ENCODE measurements around the gene GJA3. TPM values are rescaled to one million over a fixed set of nuclear protein-coding genes. Genes with fewer than 3 reads are reported as not detected.

The GJA3 gene
- total and polyA plus RNA-seq, 10 of the 15 experiments (the other 5 are each of a cell fraction or from before 2014, with no cell fraction given) = 0.03 to 0.11 (median 0.04) TPM; not detected in 5

DNA sequence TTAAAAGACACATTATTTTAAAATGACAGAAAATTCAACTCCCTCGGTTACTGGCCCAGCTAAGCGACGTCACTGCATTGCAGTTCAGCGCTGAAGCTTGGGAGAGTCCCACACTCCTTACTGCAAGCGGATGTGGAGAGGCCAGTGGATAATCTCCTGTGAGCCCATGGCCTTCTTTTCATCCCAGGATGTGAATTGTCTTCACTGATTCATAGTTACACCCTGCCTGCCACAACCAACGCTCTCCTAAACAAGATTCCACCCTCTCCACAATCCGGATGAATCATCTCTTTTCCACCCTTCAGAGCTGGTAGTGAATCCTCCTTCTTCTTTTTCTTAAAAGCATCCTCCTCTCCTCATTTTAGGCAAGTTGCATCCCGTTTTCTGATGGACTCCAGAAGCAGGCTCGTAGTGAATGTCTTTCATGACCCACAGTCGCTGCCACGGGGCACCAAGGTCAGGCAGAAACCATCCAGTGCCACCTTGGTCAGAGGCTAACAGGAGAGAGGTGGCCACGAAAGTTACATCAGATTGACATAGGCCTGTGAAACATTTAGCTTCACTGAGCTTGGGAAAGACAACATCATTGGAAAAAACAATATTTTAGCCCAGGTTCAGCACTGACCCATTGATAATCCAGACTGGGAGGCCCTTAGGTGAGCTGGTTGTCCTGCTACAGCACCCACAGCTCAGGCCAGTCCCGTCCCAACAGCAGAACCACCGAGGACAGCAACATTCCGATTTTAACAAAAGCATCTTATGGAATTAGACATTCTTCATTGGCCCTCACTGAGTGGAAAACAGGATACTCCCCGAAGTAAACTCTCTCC is 29.8 kb upstream of the GJA3 start (continued):
- TF ChIP-seq, protein P1, sequence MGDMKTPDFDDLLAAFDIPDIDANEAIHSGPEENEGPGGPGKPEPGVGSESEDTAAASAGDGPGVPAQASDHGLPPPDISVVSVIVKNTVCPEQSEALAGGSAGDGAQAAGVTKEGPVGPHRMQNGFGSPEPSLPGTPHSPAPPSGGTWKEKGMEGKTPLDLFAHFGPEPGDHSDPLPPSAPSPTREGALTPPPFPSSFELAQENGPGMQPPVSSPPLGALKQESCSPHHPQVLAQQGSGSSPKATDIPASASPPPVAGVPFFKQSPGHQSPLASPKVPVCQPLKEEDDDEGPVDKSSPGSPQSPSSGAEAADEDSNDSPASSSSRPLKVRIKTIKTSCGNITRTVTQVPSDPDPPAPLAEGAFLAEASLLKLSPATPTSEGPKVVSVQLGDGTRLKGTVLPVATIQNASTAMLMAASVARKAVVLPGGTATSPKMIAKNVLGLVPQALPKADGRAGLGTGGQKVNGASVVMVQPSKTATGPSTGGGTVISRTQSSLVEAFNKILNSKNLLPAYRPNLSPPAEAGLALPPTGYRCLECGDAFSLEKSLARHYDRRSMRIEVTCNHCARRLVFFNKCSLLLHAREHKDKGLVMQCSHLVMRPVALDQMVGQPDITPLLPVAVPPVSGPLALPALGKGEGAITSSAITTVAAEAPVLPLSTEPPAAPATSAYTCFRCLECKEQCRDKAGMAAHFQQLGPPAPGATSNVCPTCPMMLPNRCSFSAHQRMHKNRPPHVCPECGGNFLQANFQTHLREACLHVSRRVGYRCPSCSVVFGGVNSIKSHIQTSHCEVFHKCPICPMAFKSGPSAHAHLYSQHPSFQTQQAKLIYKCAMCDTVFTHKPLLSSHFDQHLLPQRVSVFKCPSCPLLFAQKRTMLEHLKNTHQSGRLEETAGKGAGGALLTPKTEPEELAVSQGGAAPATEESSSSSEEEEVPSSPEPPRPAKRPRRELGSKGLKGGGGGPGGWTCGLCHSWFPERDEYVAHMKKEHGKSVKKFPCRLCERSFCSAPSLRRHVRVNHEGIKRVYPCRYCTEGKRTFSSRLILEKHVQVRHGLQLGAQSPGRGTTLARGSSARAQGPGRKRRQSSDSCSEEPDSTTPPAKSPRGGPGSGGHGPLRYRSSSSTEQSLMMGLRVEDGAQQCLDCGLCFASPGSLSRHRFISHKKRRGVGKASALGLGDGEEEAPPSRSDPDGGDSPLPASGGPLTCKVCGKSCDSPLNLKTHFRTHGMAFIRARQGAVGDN (IDR thresholded peaks at IDR 0.05) = no peak
- TF ChIP-seq, protein P2, sequence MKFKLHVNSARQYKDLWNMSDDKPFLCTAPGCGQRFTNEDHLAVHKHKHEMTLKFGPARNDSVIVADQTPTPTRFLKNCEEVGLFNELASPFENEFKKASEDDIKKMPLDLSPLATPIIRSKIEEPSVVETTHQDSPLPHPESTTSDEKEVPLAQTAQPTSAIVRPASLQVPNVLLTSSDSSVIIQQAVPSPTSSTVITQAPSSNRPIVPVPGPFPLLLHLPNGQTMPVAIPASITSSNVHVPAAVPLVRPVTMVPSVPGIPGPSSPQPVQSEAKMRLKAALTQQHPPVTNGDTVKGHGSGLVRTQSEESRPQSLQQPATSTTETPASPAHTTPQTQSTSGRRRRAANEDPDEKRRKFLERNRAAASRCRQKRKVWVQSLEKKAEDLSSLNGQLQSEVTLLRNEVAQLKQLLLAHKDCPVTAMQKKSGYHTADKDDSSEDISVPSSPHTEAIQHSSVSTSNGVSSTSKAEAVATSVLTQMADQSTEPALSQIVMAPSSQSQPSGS (IDR thresholded peaks at IDR 0.05; ENCODE audit: low read length) = no peak
- TF ChIP-seq, protein P3, sequence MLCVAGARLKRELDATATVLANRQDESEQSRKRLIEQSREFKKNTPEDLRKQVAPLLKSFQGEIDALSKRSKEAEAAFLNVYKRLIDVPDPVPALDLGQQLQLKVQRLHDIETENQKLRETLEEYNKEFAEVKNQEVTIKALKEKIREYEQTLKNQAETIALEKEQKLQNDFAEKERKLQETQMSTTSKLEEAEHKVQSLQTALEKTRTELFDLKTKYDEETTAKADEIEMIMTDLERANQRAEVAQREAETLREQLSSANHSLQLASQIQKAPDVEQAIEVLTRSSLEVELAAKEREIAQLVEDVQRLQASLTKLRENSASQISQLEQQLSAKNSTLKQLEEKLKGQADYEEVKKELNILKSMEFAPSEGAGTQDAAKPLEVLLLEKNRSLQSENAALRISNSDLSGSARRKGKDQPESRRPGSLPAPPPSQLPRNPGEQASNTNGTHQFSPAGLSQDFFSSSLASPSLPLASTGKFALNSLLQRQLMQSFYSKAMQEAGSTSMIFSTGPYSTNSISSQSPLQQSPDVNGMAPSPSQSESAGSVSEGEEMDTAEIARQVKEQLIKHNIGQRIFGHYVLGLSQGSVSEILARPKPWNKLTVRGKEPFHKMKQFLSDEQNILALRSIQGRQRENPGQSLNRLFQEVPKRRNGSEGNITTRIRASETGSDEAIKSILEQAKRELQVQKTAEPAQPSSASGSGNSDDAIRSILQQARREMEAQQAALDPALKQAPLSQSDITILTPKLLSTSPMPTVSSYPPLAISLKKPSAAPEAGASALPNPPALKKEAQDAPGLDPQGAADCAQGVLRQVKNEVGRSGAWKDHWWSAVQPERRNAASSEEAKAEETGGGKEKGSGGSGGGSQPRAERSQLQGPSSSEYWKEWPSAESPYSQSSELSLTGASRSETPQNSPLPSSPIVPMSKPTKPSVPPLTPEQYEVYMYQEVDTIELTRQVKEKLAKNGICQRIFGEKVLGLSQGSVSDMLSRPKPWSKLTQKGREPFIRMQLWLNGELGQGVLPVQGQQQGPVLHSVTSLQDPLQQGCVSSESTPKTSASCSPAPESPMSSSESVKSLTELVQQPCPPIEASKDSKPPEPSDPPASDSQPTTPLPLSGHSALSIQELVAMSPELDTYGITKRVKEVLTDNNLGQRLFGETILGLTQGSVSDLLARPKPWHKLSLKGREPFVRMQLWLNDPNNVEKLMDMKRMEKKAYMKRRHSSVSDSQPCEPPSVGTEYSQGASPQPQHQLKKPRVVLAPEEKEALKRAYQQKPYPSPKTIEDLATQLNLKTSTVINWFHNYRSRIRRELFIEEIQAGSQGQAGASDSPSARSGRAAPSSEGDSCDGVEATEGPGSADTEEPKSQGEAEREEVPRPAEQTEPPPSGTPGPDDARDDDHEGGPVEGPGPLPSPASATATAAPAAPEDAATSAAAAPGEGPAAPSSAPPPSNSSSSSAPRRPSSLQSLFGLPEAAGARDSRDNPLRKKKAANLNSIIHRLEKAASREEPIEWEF (IDR thresholded peaks at IDR 0.05; ENCODE audit: insufficient replicate concordance, low read depth, low read length) = no peak
- TF ChIP-seq PAX8 (IDR thresholded peaks at IDR 0.05) = no peak
- TF ChIP-seq, protein P4, sequence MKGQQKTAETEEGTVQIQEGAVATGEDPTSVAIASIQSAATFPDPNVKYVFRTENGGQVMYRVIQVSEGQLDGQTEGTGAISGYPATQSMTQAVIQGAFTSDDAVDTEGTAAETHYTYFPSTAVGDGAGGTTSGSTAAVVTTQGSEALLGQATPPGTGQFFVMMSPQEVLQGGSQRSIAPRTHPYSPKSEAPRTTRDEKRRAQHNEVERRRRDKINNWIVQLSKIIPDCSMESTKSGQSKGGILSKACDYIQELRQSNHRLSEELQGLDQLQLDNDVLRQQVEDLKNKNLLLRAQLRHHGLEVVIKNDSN (IDR thresholded peaks at IDR 0.05; ENCODE audit: borderline replicate concordance, extremely low read length, insufficient read depth, low read depth, low read length) = no peak

All from GM12878 (cell line).